ENCODE results near the gene SNCB. TPM values are rescaled to one million over a fixed set of nuclear protein-coding genes. Genes with fewer than 3 reads are reported as not detected.

SNCB gene
- not detected for polyA plus RNA-seq (2012; ENCODE audit: missing spikeins)

DNA sequence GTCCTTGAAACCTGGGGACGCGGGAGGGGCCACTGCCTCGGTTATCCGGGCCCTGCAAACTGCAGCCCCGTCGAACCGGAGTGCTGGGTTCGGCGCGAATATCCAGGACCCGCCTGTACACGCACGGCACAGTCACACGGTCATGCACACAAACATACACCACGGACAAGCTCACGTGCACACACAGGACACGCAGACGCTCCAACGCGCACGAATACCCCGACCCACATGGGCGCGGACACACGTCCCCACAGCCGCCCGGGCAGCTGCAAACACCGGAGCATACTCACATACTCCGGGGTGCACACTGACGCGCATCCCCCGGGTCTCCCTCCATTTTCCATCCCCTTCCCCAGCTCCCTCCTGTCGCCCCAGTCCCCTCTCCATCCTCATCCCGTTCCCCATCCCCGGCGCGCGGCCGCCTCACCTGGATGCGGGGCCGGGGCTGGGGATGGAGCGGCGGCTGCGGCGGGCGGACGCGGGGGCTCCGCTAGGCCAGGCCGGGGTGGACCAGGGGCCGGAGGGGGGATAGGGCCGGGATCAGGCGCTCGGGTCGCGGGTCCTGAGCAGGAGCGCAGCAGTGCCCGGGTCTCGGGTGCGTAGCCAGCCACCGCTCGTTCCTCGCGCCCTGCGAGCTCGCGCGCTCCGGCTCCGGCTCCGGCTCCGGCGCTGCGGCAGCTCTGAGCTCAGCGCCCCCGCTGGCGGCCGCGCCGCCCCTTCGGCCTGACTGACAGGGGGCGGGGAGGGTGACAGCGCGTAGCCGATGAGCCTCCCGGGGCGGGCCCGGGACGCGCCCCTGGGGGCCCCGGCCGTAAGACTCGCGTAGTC lies at the start of gene SNCB, which contains the start of gene EIF4E1B:
Gene SNCB, minus strand, starts transcription at position 682 of the 828 bp plus-strand sequence. CDS start 880 bp downstream, outside the sequence.
Gene EIF4E1B, plus strand, starts transcription at position 823 of the 828 bp plus-strand sequence. CDS start 12,113 bp downstream, outside the sequence.
- TF ChIP-seq POLR2A (IDR thresholded peaks at IDR 0.05; ENCODE audit: low read depth, low read length) (no peak), POLR2AphosphoS5 (IDR thresholded peaks at IDR 0.05; ENCODE audit: low read depth, low read length) (no peak), TAF1 (IDR thresholded peaks at IDR 0.05; ENCODE audit: borderline replicate concordance, low read depth, low read length) (no peak)
- FAIRE-seq (no peak), DNase-seq (ENCODE audit: insufficient read length) (peak; percentile 76)

DNA sequence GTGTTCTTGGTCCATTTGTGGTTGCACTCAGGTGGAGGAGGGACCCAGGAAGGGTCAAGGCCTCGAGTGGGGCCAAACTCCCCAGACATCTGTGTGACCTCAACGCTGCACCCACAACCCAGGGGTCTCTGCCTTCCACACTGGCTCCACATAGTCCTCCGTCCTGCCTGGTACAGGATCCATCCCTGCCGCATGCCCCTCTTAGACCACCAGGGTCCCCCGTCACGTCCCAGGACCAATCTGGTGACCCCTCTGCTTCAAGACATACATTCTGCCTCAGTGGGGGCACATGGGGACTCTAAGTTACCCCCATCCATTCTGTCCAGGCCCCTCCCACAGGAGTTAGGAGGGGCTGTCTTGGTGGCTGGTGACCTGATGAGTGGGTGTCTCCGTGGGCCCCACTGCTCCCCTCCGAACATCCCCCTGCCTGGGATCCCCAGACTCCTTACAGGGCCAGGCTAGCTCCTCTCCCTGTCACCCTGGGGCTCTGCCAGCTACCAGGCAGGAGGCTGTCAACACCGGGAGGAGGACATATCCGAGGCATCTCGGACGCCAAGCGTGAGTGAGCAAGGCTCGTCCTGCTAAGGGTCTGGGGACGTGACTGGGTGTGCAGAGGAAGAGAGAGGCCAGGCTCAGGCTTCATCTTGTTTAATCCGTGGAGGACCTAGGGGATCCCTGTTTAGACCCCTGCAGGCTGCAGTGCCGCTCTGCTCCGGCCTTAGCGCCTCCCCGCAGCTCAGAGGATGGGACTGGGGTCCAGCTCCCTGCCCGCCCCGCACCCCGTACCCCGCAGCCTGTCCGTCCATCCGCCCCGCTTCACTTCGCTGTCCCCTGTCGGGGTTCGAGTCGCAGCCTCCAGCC lies 49.3 kb upstream of the SNCB start:
- FAIRE-seq: no peak
- TF ChIP-seq TAF1 (IDR thresholded peaks at IDR 0.05; ENCODE audit: borderline replicate concordance, low read depth, low read length): no peak
- no peak for TF ChIP-seq POLR2A (IDR thresholded peaks at IDR 0.05; ENCODE audit: low read depth, low read length)
- no peak for TF ChIP-seq POLR2AphosphoS5 (IDR thresholded peaks at IDR 0.05; ENCODE audit: low read depth, low read length)
- DNase-seq (ENCODE audit: insufficient read length): no peak

DNA sequence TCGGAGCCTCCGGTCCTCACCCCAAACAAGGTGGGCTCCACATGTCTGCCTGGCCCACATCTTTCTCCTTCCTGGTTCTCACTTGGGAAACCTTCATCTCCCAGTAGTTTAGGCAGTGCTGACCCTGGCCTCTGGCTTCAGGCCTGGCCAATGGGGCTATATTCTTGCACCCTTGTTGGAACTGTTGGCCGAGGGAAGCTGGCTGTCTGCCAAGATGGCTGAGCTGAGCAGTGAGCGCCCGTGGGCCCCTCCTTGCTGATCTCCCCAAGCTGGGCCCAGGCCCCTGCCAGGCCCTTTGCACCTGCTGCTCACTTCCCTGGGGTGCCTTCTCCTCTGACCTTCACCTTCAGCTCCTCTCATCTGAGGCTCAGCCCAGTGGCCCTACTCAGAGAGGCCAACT lies 48.2 kb upstream of the SNCB start:
- DNase-seq (ENCODE audit: insufficient read length): no peak
- no peak for TF ChIP-seq POLR2A (IDR thresholded peaks at IDR 0.05; ENCODE audit: low read depth, low read length)
- TF ChIP-seq POLR2AphosphoS5 (IDR thresholded peaks at IDR 0.05; ENCODE audit: low read depth, low read length): no peak
- no peak for TF ChIP-seq TAF1 (IDR thresholded peaks at IDR 0.05; ENCODE audit: borderline replicate concordance, low read depth, low read length)
- no peak for FAIRE-seq

DNA sequence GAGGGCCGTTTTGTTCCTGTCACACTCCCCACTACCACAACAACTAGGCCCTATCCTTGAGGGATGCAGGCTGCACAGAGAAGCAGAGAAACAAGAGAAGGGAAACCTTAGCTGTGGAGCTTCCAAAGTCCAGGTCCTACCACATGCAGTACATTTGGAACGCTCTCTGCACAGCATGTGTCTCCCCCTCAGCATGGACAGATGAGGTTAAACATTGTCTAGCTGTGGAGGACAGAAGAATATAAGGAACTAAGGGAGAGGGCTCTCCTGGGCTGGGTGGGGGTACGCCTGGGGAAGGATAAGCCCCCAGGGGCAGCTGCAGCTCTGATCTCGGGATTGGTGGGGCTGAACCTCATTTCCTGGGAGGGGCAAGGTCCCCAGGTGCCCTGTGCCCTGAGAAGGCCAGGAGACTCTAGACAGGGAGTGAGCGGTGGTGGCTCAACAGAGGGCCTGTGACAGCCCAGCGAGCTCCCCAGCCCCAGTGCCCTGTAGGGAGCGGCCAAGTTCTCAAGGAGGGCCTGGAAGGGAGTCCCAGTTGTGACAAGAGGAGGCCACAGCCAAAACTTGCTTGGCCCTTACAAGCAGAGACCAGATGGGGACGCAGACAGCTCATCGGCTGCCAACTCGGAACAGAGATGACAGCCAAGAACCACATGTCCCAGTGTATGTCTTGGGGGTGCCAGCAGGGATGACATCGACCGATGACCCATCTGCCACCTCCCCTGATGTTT lies 47.0 kb upstream of the SNCB start:
- FAIRE-seq (peak; percentile 40), DNase-seq (ENCODE audit: insufficient read length) (no peak)
- no peak for TF ChIP-seq POLR2AphosphoS5 (IDR thresholded peaks at IDR 0.05; ENCODE audit: low read depth, low read length)
- no peak for TF ChIP-seq POLR2A (IDR thresholded peaks at IDR 0.05; ENCODE audit: low read depth, low read length)
- no peak for TF ChIP-seq TAF1 (IDR thresholded peaks at IDR 0.05; ENCODE audit: borderline replicate concordance, low read depth, low read length)

DNA sequence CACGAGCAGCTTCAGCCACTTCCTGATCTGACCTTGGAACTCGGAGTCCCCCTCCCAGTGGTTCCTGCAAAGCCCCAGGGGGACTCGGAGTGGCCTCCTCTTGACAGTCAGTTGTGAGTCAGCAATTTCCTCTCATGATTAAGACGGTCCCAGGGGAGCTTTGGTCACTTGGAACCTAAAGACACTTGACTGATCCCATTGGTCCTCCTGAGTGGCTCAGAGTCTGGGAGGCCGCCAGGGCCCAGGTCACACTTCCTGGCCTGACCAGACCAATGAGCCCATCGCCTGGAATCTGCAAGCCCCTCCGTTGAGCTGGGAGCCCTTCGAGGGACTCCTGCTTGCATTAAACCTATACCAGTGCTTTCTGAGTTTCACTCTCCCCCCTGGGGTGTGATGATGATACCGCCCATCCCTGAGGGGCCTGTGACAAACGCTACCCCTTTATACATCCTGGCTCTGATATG lies 46.1 kb upstream of the SNCB start:
- DNase-seq (ENCODE audit: insufficient read length) (no peak), FAIRE-seq (no peak)
- no peak for TF ChIP-seq POLR2AphosphoS5 (IDR thresholded peaks at IDR 0.05; ENCODE audit: low read depth, low read length)
- TF ChIP-seq TAF1 (IDR thresholded peaks at IDR 0.05; ENCODE audit: borderline replicate concordance, low read depth, low read length): no peak
- no peak for TF ChIP-seq POLR2A (IDR thresholded peaks at IDR 0.05; ENCODE audit: low read depth, low read length)

DNA sequence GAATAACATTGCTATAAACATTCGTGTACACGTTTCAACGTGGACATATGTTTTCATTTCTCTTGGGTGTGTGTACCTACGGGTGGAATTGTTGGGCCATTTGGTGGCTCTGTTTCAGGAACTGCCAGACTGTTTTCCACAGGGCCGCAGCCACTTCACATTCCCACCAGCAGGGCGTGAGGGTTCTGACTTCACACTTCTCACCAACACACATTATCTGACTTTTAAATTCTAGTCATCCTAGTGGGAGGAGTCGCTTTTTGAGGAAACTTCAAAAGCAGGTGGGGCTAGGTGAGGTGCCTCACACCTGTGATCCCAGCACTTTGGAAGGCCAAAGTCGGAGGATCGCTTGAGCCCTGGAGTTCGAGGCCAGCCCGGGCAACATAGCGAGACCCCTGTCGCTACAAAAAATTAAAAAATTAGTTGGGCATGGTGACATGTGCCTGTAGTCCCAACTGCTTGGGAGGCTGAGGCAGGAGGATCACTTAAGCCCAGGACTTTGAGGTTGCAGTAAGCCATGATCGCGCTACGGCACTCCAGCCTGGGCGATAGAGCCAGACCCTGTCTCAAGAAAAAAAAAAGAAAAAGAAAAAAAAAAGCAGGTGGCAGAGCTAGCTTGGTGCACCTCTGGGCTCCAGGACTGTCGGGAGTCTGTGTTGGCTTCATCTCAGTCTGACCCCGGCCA lies 45.5 kb upstream of the SNCB start:
- no peak for TF ChIP-seq POLR2A (IDR thresholded peaks at IDR 0.05; ENCODE audit: low read depth, low read length)
- TF ChIP-seq TAF1 (IDR thresholded peaks at IDR 0.05; ENCODE audit: borderline replicate concordance, low read depth, low read length): no peak
- no peak for TF ChIP-seq POLR2AphosphoS5 (IDR thresholded peaks at IDR 0.05; ENCODE audit: low read depth, low read length)
- DNase-seq (ENCODE audit: insufficient read length): no peak
- FAIRE-seq: no peak

DNA sequence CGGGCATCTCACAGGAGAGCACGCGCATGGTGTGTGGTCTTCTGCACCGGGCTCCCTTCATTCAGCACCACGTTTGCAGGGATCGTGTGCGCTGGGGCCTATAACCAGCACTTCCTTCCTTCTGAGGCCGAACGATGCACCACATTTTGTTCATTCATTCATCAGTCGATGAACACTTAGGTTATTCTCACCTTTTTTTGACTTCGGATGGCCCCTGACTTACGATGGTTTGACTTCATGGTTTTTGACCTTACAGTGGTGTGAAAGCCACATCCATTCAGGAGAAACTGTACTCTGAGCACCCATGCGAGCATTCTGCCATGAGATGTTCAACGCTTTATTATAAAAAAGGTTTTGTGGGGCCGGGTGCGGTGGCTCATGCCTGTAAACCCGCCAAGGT lies 44.5 kb upstream of the SNCB start:
- TF ChIP-seq TAF1 (IDR thresholded peaks at IDR 0.05; ENCODE audit: borderline replicate concordance, low read depth, low read length) (no peak), POLR2AphosphoS5 (IDR thresholded peaks at IDR 0.05; ENCODE audit: low read depth, low read length) (no peak), POLR2A (IDR thresholded peaks at IDR 0.05; ENCODE audit: low read depth, low read length) (no peak)
- FAIRE-seq (no peak), DNase-seq (ENCODE audit: insufficient read length) (no peak)

DNA sequence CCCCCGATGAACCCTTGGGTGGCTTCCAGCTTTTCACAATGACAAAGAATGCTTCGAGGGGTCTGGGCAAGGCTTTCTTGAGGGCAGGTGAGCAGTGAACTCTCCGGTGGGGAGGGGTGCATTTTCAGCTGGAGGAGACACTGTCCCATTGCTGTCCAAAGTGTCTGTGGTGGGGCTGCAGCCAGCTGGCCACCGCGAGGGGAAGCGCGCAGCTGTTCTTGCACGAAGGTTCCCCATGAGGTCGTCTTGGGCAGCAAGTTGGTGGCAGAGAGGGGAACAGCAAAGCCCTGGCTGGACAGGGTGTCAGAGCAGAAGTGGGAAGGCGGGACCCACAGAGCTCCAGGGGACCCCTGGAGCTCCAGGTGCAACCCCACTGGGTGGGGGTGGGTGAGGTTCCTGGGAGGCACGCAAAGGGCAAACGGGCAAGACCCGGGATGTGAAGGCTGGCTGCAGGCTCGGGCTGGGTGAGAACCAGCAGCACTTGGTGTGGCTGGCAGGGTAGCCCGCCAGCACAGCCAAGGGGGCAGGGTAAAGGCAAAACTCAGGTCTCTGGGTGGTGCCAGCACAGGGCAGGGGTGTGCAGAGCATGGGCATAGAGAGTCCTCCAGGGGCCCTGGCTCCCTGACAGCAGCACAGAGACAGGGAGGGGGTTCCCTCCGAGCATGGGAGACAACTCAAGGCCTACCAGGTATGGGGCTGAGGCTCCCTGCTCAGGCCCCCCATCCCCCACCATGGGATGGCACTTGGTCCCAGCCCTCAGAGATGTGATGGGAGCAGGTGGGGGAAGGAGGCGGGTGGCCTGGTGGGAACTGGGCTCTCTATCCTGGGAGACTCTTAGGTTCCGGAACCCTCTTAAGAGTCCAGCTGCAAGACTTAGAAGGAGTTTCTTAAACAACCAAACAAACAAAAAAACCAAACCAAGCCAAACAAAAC lies 43.6 kb upstream of the SNCB start:
- DNase-seq (ENCODE audit: insufficient read length): no peak
- no peak for FAIRE-seq
- TF ChIP-seq TAF1 (IDR thresholded peaks at IDR 0.05; ENCODE audit: borderline replicate concordance, low read depth, low read length): no peak
- no peak for TF ChIP-seq POLR2AphosphoS5 (IDR thresholded peaks at IDR 0.05; ENCODE audit: low read depth, low read length)
- TF ChIP-seq POLR2A (IDR thresholded peaks at IDR 0.05; ENCODE audit: low read depth, low read length): no peak

DNA sequence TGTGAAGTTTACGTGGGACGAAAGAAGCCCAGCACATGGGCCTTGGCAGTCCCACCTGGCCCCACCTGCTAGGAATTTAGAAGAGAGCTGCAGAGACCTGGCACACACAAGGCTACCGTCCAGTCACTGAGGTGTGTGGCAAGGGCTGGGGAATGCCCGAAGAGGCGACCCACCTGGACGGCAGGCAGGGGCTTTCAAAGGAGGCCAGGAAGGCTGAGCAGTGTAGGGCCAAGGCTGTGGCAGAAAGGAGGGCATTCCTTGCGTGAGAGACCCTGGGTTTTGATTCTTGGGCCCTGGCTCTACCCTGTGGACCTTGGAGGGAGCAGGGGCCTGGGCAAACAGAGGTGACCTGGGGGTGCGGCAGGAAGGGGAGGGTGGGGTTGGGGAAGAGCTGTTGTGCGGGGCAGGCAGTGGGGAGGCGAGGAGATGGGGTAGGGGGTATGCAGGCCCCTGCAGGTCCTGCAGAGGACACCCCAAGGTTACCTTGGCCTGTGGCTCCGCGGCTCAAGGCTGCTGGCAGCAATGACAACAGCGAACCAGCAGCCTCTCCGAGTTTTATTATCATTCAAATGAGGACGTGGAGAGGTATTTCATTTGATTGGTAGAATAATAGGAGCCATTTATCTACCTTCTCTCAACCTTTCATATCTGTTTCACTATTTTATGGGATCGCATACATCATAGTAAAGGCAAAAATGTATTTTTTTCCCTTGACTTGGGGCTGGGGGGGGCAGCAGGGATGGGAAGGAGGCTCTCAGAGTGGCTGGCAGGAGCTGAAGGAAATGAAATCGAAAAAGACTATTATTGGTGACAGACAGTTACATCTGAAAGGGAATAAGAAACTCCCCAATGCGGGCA lies 41.8 kb upstream of the SNCB start:
- FAIRE-seq (no peak), DNase-seq (ENCODE audit: insufficient read length) (no peak)
- TF ChIP-seq POLR2A (IDR thresholded peaks at IDR 0.05; ENCODE audit: low read depth, low read length) (no peak), POLR2AphosphoS5 (IDR thresholded peaks at IDR 0.05; ENCODE audit: low read depth, low read length) (no peak), TAF1 (IDR thresholded peaks at IDR 0.05; ENCODE audit: borderline replicate concordance, low read depth, low read length) (no peak)
